ENCODE results near the gene TANC1. TPM values are rescaled to one million over a fixed set of nuclear protein-coding genes. Genes with fewer than 3 reads are reported as not detected.

Gene TANC1
- total RNA-seq, 1 experiment from 2014 or later = not detected

GRCh38 chr2:159088906-159089305 is 120.5 kb downstream of the TANC1 start:
- H3K27ac ChIP-seq (ENCODE audit: low read length) = no peak overlapping the region
- H4K20me1 ChIP-seq (ENCODE audit: insufficient read depth, low read depth, low read length) = no peaks in the 10 kb centered on the region
- H3K4me3 ChIP-seq (ENCODE audit: low read length) = no peak overlapping the region
- H3K4me2 ChIP-seq (ENCODE audit: low read depth, low read length, poor library complexity, severe bottlenecking) = no peak overlapping the region
- H3K9me3 ChIP-seq (ENCODE audit: low read length) = no peaks in the 10 kb centered on the region
- no peak overlapping the region for H2AFZ ChIP-seq (ENCODE audit: low read length)
- no peak for DNase-seq
- H3K27me3 ChIP-seq (ENCODE audit: low read length) = no peaks in the 10 kb centered on the region
- no peaks in the 10 kb centered on the region for H3K4me1 ChIP-seq (ENCODE audit: low read length)
- no peaks in the 10 kb centered on the region for H3K79me2 ChIP-seq (ENCODE audit: low read length)
- no peaks in the 10 kb centered on the region for H3K9me2 ChIP-seq (replicated peaks; ENCODE audit: insufficient read depth, low read length)
- H3K9ac ChIP-seq (ENCODE audit: low read length) = no peak overlapping the region
- H3K36me3 ChIP-seq (ENCODE audit: insufficient read depth, low read length) = no peaks in the 10 kb centered on the region

GRCh38 chr2:159089543-159089942 is 121.1 kb downstream of the TANC1 start:
- no peaks in the 10 kb centered on the region for H3K9me3 ChIP-seq (ENCODE audit: low read length)
- H3K4me3 ChIP-seq (ENCODE audit: low read length) = no peak overlapping the region
- no peak overlapping the region for H3K4me2 ChIP-seq (ENCODE audit: low read depth, low read length, poor library complexity, severe bottlenecking)
- H4K20me1 ChIP-seq (ENCODE audit: insufficient read depth, low read depth, low read length) = no peaks in the 10 kb centered on the region
- H3K27me3 ChIP-seq (ENCODE audit: low read length) = no peaks in the 10 kb centered on the region
- no peak overlapping the region for H3K27ac ChIP-seq (ENCODE audit: low read length)
- no peak overlapping the region for H3K9ac ChIP-seq (ENCODE audit: low read length)
- H3K79me2 ChIP-seq (ENCODE audit: low read length) = no peaks in the 10 kb centered on the region
- no peaks in the 10 kb centered on the region for H3K4me1 ChIP-seq (ENCODE audit: low read length)
- H3K36me3 ChIP-seq (ENCODE audit: insufficient read depth, low read length) = no peaks in the 10 kb centered on the region
- no peak overlapping the region for H2AFZ ChIP-seq (ENCODE audit: low read length)
- H3K9me2 ChIP-seq (replicated peaks; ENCODE audit: insufficient read depth, low read length) = no peaks in the 10 kb centered on the region
- DNase-seq = no peak

GRCh38 chr2:159090514-159091201 is 122.2 kb downstream of the TANC1 start:
- Histone ChIP-seq H3K27ac (ENCODE audit: low read length) (no peak overlapping the region), H2AFZ (ENCODE audit: low read length) (no peak overlapping the region)
- no peak for DNase-seq

GRCh38 chr2:159091381-159091780 is 122.9 kb downstream of the TANC1 start:
- Histone ChIP-seq H3K9me3 (ENCODE audit: low read length) (no peaks in the 10 kb centered on the region), H3K79me2 (ENCODE audit: low read length) (no peaks in the 10 kb centered on the region), H3K27ac (ENCODE audit: low read length) (no peak overlapping the region), H2AFZ (ENCODE audit: low read length) (no peak overlapping the region), H4K20me1 (ENCODE audit: insufficient read depth, low read depth, low read length) (no peaks in the 10 kb centered on the region), H3K4me1 (ENCODE audit: low read length) (no peaks in the 10 kb centered on the region), H3K9ac (ENCODE audit: low read length) (no peak overlapping the region), H3K36me3 (ENCODE audit: insufficient read depth, low read length) (no peaks in the 10 kb centered on the region), H3K9me2 (replicated peaks; ENCODE audit: insufficient read depth, low read length) (no peaks in the 10 kb centered on the region), H3K27me3 (ENCODE audit: low read length) (no peaks in the 10 kb centered on the region), H3K4me2 (ENCODE audit: low read depth, low read length, poor library complexity, severe bottlenecking) (no peak overlapping the region), H3K4me3 (ENCODE audit: low read length) (no peak overlapping the region)
- DNase-seq = no peak

More at GRCh38 chr2:159090514-159091201, 122.2 kb downstream of the TANC1 start:
- Histone ChIP-seq H3K4me1 (ENCODE audit: low read length) (no peaks in the 10 kb centered on the region), H4K20me1 (ENCODE audit: insufficient read depth, low read depth, low read length) (no peaks in the 10 kb centered on the region), H3K4me2 (ENCODE audit: low read depth, low read length, poor library complexity, severe bottlenecking) (no peak overlapping the region), H3K79me2 (ENCODE audit: low read length) (no peaks in the 10 kb centered on the region), H3K27me3 (ENCODE audit: low read length) (no peaks in the 10 kb centered on the region), H3K9me3 (ENCODE audit: low read length) (no peaks in the 10 kb centered on the region), H3K4me3 (ENCODE audit: low read length) (no peak overlapping the region), H3K9ac (ENCODE audit: low read length) (no peak overlapping the region), H3K9me2 (replicated peaks; ENCODE audit: insufficient read depth, low read length) (no peaks in the 10 kb centered on the region), H3K36me3 (ENCODE audit: insufficient read depth, low read length) (no peaks in the 10 kb centered on the region)

DNA sequence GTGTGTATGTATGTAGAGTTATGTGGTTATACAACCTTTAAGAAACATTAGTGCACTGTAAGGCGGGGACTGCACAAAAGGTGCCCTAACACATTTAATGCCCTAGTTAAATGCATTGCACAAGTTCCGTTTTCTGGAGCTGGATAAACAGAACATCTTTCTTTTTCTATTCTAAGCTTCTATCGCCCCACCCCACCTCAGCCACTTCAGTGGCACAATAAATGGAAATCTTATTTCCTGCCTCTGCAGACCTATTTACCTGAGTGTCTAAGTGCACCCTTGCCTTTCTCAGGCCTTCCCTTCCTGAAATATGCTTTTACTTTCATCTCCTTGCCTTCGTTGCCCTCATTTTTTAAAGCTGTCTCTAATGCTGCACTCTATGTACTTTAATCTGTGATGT is 123.5 kb downstream of the TANC1 start:
- Histone ChIP-seq H3K4me1 (ENCODE audit: low read length) (no peaks in the 10 kb centered on the region), H3K27ac (ENCODE audit: low read length) (no peak overlapping the region), H2AFZ (ENCODE audit: low read length) (no peak overlapping the region), H4K20me1 (ENCODE audit: insufficient read depth, low read depth, low read length) (no peaks in the 10 kb centered on the region), H3K79me2 (ENCODE audit: low read length) (no peaks in the 10 kb centered on the region), H3K9me2 (replicated peaks; ENCODE audit: insufficient read depth, low read length) (no peaks in the 10 kb centered on the region), H3K4me2 (ENCODE audit: low read depth, low read length, poor library complexity, severe bottlenecking) (no peak overlapping the region), H3K36me3 (ENCODE audit: insufficient read depth, low read length) (no peaks in the 10 kb centered on the region), H3K9ac (ENCODE audit: low read length) (no peak overlapping the region), H3K4me3 (ENCODE audit: low read length) (no peak overlapping the region), H3K27me3 (ENCODE audit: low read length) (no peaks in the 10 kb centered on the region), H3K9me3 (ENCODE audit: low read length) (no peaks in the 10 kb centered on the region)
- no peak for DNase-seq

GRCh38 chr2:159093497-159093896 is 125.1 kb downstream of the TANC1 start:
- Histone ChIP-seq H3K27ac (ENCODE audit: low read length) (no peak overlapping the region), H3K9ac (ENCODE audit: low read length) (no peak overlapping the region), H2AFZ (ENCODE audit: low read length) (no peak overlapping the region)

DNA sequence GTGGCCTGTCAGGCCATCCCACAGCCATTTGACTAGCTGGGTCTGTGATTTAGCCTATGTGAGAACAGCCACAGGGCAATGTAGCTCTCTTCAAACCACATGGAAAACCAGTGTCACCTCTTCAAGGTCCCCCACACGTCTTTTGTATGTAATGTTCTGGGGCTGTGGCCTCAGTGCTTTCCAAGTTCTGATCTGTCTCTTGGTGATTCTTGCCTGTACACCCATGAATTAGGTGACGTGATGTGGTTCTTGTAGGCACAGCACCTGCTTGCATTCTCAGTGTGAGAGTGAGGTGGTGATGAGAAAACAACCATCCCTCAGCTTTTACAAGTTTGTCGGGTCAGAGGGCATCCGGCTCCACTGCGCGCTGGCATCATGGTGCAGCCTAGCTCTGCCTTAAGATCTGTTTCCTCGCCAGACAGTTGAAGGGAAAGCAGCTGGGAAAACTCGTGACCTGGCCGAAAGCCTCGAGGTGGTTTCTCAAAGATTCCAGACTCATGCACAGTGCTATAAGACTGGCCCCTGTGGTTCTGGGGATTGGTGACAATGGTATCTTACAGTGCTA is 125.8 kb downstream of the TANC1 start:
- DNase-seq = no peak
- Histone ChIP-seq H2AFZ (ENCODE audit: low read length) (no peak overlapping the region), H3K27ac (ENCODE audit: low read length) (no peak overlapping the region)

More at GRCh38 chr2:159093497-159093896, 125.1 kb downstream of the TANC1 start:
- Histone ChIP-seq H3K9me3 (ENCODE audit: low read length) (no peaks in the 10 kb centered on the region), H3K4me1 (ENCODE audit: low read length) (no peaks in the 10 kb centered on the region), H4K20me1 (ENCODE audit: insufficient read depth, low read depth, low read length) (no peaks in the 10 kb centered on the region), H3K27me3 (ENCODE audit: low read length) (no peaks in the 10 kb centered on the region), H3K36me3 (ENCODE audit: insufficient read depth, low read length) (no peaks in the 10 kb centered on the region), H3K9me2 (replicated peaks; ENCODE audit: insufficient read depth, low read length) (no peaks in the 10 kb centered on the region), H3K4me3 (ENCODE audit: low read length) (no peak overlapping the region), H3K79me2 (ENCODE audit: low read length) (no peaks in the 10 kb centered on the region), H3K4me2 (ENCODE audit: low read depth, low read length, poor library complexity, severe bottlenecking) (no peak overlapping the region)
- no peak for DNase-seq

DNA sequence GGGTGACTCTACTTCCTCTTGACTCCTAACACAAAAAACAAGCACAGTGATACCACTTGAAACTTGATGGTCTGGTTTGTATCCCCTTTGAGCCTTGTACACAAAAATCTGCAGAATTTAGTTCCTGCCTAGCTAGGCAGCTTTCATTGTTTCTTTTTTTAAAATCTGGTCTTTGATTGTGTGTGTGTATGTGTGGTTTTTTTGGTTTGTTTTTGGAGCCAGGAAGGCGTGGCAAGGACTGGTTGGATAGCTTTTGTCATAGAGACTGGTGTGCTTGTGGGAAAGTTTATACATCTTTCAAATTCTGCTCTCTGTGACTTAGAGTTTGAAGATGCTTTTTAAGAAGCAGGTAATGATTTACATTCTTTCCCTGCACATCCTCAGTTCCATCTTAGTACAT is 127.4 kb downstream of the TANC1 start:
- Histone ChIP-seq H3K4me1 (ENCODE audit: low read length) (no peaks in the 10 kb centered on the region), H3K27ac (ENCODE audit: low read length) (no peak overlapping the region), H3K9ac (ENCODE audit: low read length) (no peak overlapping the region), H3K36me3 (ENCODE audit: insufficient read depth, low read length) (no peaks in the 10 kb centered on the region), H3K27me3 (ENCODE audit: low read length) (no peaks in the 10 kb centered on the region), H3K9me3 (ENCODE audit: low read length) (no peaks in the 10 kb centered on the region), H3K9me2 (replicated peaks; ENCODE audit: insufficient read depth, low read length) (no peaks in the 10 kb centered on the region), H3K4me2 (ENCODE audit: low read depth, low read length, poor library complexity, severe bottlenecking) (no peak overlapping the region), H3K79me2 (ENCODE audit: low read length) (no peaks in the 10 kb centered on the region), H3K4me3 (ENCODE audit: low read length) (no peak overlapping the region), H2AFZ (ENCODE audit: low read length) (no peak overlapping the region), H4K20me1 (ENCODE audit: insufficient read depth, low read depth, low read length) (no peaks in the 10 kb centered on the region)
- DNase-seq = no peak

More for the DNA sequence above, 125.8 kb downstream of the TANC1 start:
- no peaks in the 10 kb centered on the region for H3K79me2 ChIP-seq (ENCODE audit: low read length)
- no peaks in the 10 kb centered on the region for H3K9me3 ChIP-seq (ENCODE audit: low read length)
- H3K27me3 ChIP-seq (ENCODE audit: low read length) = no peaks in the 10 kb centered on the region
- H3K4me3 ChIP-seq (ENCODE audit: low read length) = no peak overlapping the region
- H4K20me1 ChIP-seq (ENCODE audit: insufficient read depth, low read depth, low read length) = no peaks in the 10 kb centered on the region
- no peak overlapping the region for H3K9ac ChIP-seq (ENCODE audit: low read length)
- no peaks in the 10 kb centered on the region for H3K4me1 ChIP-seq (ENCODE audit: low read length)
- no peaks in the 10 kb centered on the region for H3K9me2 ChIP-seq (replicated peaks; ENCODE audit: insufficient read depth, low read length)
- H3K36me3 ChIP-seq (ENCODE audit: insufficient read depth, low read length) = no peaks in the 10 kb centered on the region
- H3K4me2 ChIP-seq (ENCODE audit: low read depth, low read length, poor library complexity, severe bottlenecking) = no peak overlapping the region
